Gastroesophageal sphincter (tissue), 4 donors: Measurements from ENCODE around the gene HBS1L. TPM values are rescaled to one million over a fixed set of nuclear protein-coding genes. Genes with fewer than 3 reads are reported as not detected.

Source experiments
- ATAC-seq: fragments of 150-250 bp; one replicate; pipeline ENCODE4 v1.9.1; 2016; ENCODE audit warnings: mild to moderate bottlenecking, moderate library complexity
- H3K27ac ChIP-seq, 4 donors: fragments of 200-600 bp; sonication (generic) in 3 of 4; 1 replicate in 3 of 4; 2 replicates in 1 of 4; pipeline ENCODE4 v1.5.1; 2016 to 2019
- H3K27me3 ChIP-seq: fragments of 200-600 bp; sonication (generic); one replicate; pipeline ENCODE4 v1.5.1; 2019
- H3K36me3 ChIP-seq, 2 donors: fragments of 200-600 bp; sonication (generic); one replicate each; pipeline ENCODE4 v1.5.1; 2019; ENCODE audit warnings: control low read depth in 1 of 2
- H3K4me1 ChIP-seq, 3 donors: fragments of 200-600 bp; sonication (generic); 1 replicate in 2 of 3; 2 replicates in 1 of 3; pipeline ENCODE4 v1.5.1; 2016 to 2019; ENCODE audit warnings: control low read depth in 2 of 3
- H3K4me3 ChIP-seq, 2 donors: fragments of 200-600 bp; sonication (generic); one replicate each; pipeline ENCODE4 v1.5.1; 2019; ENCODE audit warnings: mild to moderate bottlenecking in 1 of 2, moderate library complexity in 1 of 2
- H3K9me3 ChIP-seq, 3 donors: fragments of 200-600 bp; sonication (generic); one replicate each; pipeline ENCODE4 v1.5.1; 2017 to 2019; ENCODE audit warnings: control low read depth in 2 of 3
- CTCF ChIP-seq, 4 experiments: fragments of 200-600 bp in 2 of 4; fragments of 450-650 bp in 2 of 4; sonication (generic) in 1 of 4; IDR thresholded peaks; one replicate each; pipeline ENCODE4 v1.5.1; 2017 to 2019; ENCODE audit warnings: antibody characterized with exemption in 4 of 4, mild to moderate bottlenecking in 2 of 4, moderate library complexity in 2 of 4
- EP300 ChIP-seq: sonication (generic); formaldehyde crosslinking; IDR thresholded peaks from one replicate; pipeline ENCODE4 v1.6.1; 2017; ENCODE audit warnings: antibody characterized with exemption, mild to moderate bottlenecking
- POLR2A ChIP-seq, 2 donors: fragments of 450-650 bp; IDR thresholded peaks; one replicate each; pipeline ENCODE4 v1.6.1; 2017; ENCODE audit warnings: antibody characterized with exemption in 2 of 2, mild to moderate bottlenecking in 2 of 2, moderate library complexity in 1 of 2
- POLR2AphosphoS5 ChIP-seq: sonication (generic); formaldehyde crosslinking; IDR thresholded peaks from one replicate; pipeline ENCODE4 v1.6.1; 2017; ENCODE audit warnings: antibody characterized with exemption
- WGBS, 2 donors: methylation state at CpG; one replicate each; pipeline ENCODE4 v1.1.5; 2018; ENCODE audit warnings: low coverage in 1 of 2; 5-methylcytosine and 5-hydroxymethylcytosine counted together
- total RNA-seq, 4 donors: library from RNA; depleted of rRNA; stranded (reverse); fragments of >200 nt; gene quantifications; one replicate each; pipeline ENCODE4 v1.1.0, GENCODE V29; 2016

Gene HBS1L
- total RNA-seq, 4 donors from 2014 or later, result 56.5 to 159 (median 67.6) TPM

- Histone ChIP-seq H3K4me3 (no peak overlapping the region), H3K4me1 (no peaks in the 10 kb centered on the region), H3K27ac (no peak overlapping the region), H3K27me3 (peaks cover 3% of the 10 kb centered on the region), H3K36me3 (no peaks in the 10 kb centered on the region), H3K9me3 (peaks cover 0 to 17% (median 0%) of the 10 kb centered on the region in 3 donors)
- 56 to 100% methylated on average over 1 of the region's 1 CpG for whole genome bisulfite sequencing, 2 donors
- ATAC-seq, result no peak
- TF ChIP-seq EP300, result no peak
- no peak for TF ChIP-seq POLR2AphosphoS5
- TF ChIP-seq CTCF (IDR thresholded peaks at IDR 0.05), result no peak
- TF ChIP-seq POLR2A (IDR thresholded peaks at IDR 0.05), result no peak
These were observed 27.3 kb upstream of the HBS1L start for GRCh38 chr6:135081966-135082365.

GRCh38 chr6:135075018-135075417 lies 20.4 kb upstream of the HBS1L start:
- Histone ChIP-seq H3K27me3 (peaks cover 3% of the 10 kb centered on the region), H3K4me1 (no peaks in the 10 kb centered on the region), H3K27ac (no peak overlapping the region), H3K9me3 (no peaks in the 10 kb centered on the region), H3K36me3 (no peaks in the 10 kb centered on the region), H3K4me3 (no peak overlapping the region)
- 44 to 50% methylated on average over 1 of the region's 1 CpG for WGBS, 2 donors
- TF ChIP-seq POLR2A (IDR thresholded peaks at IDR 0.05), result no peak
- no peak for TF ChIP-seq EP300
- TF ChIP-seq POLR2AphosphoS5, result no peak
- no peak for TF ChIP-seq CTCF (IDR thresholded peaks at IDR 0.05)
- no peak for ATAC-seq

GRCh38 chr6:135073756-135074393 lies 19.3 kb upstream of the HBS1L start:
- Histone ChIP-seq H3K4me1 (no peaks in the 10 kb centered on the region), H3K27ac (no peak overlapping the region), H3K36me3 (no peaks in the 10 kb centered on the region), H3K27me3 (peaks cover 3% of the 10 kb centered on the region), H3K4me3 (no peak overlapping the region), H3K9me3 (no peaks in the 10 kb centered on the region)
- no peak for ATAC-seq
- TF ChIP-seq CTCF (IDR thresholded peaks at IDR 0.05) (no peak), POLR2A (IDR thresholded peaks at IDR 0.05) (no peak), POLR2AphosphoS5 (no peak), EP300 (no peak)
- WGBS, 2 donors, result 75 to 100% methylated on average over 1 to 2 of the region's 2 CpGs

- H3K9me3 ChIP-seq, result no peaks in the 10 kb centered on the region
- no peak for ATAC-seq
- no peak overlapping the region for H3K27ac ChIP-seq
- no peaks in the 10 kb centered on the region for H3K27me3 ChIP-seq
- no peak for TF ChIP-seq POLR2AphosphoS5
- TF ChIP-seq POLR2A (IDR thresholded peaks at IDR 0.05), result no peak
- no peak for TF ChIP-seq EP300
- no peak for TF ChIP-seq CTCF (IDR thresholded peaks at IDR 0.05)
- 59 to 92% methylated on average over 1 of the region's 1 CpG for WGBS, 2 donors
- no peaks in the 10 kb centered on the region for H3K36me3 ChIP-seq
- H3K4me3 ChIP-seq, result no peak overlapping the region
- H3K4me1 ChIP-seq, result no peaks in the 10 kb centered on the region
These were observed 18.6 kb upstream of the HBS1L start for GRCh38 chr6:135073217-135073616.

GRCh38 chr6:135072753-135073152 lies 18.1 kb upstream of the HBS1L start:
- no peak overlapping the region for H3K4me3 ChIP-seq
- WGBS, 2 donors, result 51 to 71% methylated on average over 3 of the region's 3 CpGs
- H3K9me3 ChIP-seq, result no peaks in the 10 kb centered on the region
- H3K36me3 ChIP-seq, result no peaks in the 10 kb centered on the region
- H3K4me1 ChIP-seq, result no peaks in the 10 kb centered on the region
- ATAC-seq, result no peak
- no peaks in the 10 kb centered on the region for H3K27me3 ChIP-seq
- TF ChIP-seq CTCF (IDR thresholded peaks at IDR 0.05) (no peak), EP300 (no peak), POLR2AphosphoS5 (no peak), POLR2A (IDR thresholded peaks at IDR 0.05) (no peak)
- H3K27ac ChIP-seq, result no peak overlapping the region
